Measurements from ENCODE around the gene NCKAP5. TPM values are rescaled to one million over a fixed set of nuclear protein-coding genes. Genes with fewer than 3 reads are reported as not detected.

NCKAP5 gene
- polyA plus RNA-seq, 1 experiment: 2.1 TPM

- peak; percentile 24 for DNase-seq (ENCODE audit: low read depth)
- H3K36me3 ChIP-seq (ENCODE audit: control insufficient read depth, insufficient read depth, low read length): no peaks in the 10 kb centered on the region
- TF ChIP-seq CTCF (IDR thresholded peaks at IDR 0.05; ENCODE audit: insufficient read depth, low read depth, low read length): no peak
- H3K27me3 ChIP-seq (ENCODE audit: control insufficient read depth, insufficient read depth, low read length): no peaks in the 10 kb centered on the region
- ChIA-PET POLR2A (no interaction called here), CTCF (no interaction called here)
- H3K4me3 ChIP-seq (ENCODE audit: low read depth, low read length): no peak overlapping the region
These were observed 945.0 kb downstream of the NCKAP5 start for GRCh38 chr2:132623096-132623839.

Small RNA genes within 50 kb of the gene (small RNA-seq; reads per million reads assigned to genes)
- not detected for gene AC016909.1 (ENCODE audit: insufficient read length, low read depth, low replicate concordance)
- not detected for gene RN7SKP154 (ENCODE audit: insufficient read length, low read depth, low replicate concordance)
- gene RNU6-579P (ENCODE audit: insufficient read length, low read depth, low replicate concordance): not detected
